NB4 (cell line): Measurements from ENCODE around the gene EIF4G3.

Experiments
- MYC ChIP-seq: IDR thresholded peaks from 2 replicates; pipeline ENCODE4 v1.6.1; 2011; ENCODE audit warnings: low read depth, low read length
- POLR2A ChIP-seq: IDR thresholded peaks from 2 replicates; pipeline ENCODE4 v1.6.1; 2011; ENCODE audit warnings: mild to moderate bottlenecking; ENCODE audit not compliant: insufficient read length; ENCODE audit errors: extremely low read depth
- TF ChIP-seq, protein P1 (sequence below): IDR thresholded peaks from one replicate; pipeline ENCODE4 v1.5.1; 2012; ENCODE audit warnings: low read depth, low read length
- TF ChIP-seq, protein P2 (sequence below): IDR thresholded peaks from 2 replicates; pipeline ENCODE4 v1.6.1; 2011; ENCODE audit warnings: low read depth, low read length

DNA sequence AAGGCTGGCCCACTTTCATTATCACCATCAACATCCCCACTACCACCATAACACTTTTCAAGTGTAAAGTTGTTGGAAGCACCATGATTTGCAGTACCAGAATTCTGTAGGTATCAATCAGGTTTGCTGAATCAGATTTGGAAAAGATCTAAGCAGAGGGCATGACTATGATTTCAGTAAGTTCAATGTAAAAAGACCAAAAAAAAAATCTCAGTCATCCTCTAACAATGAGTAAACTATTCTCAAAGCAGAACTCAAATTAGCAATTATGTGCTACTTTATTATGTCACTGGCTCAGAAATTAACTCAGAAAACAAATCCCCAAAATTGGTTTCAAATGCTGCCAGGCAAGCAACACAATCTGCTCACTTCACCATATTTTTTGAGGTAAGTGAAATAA is 201.7 kb downstream of the EIF4G3 start:
- TF ChIP-seq, protein P1, sequence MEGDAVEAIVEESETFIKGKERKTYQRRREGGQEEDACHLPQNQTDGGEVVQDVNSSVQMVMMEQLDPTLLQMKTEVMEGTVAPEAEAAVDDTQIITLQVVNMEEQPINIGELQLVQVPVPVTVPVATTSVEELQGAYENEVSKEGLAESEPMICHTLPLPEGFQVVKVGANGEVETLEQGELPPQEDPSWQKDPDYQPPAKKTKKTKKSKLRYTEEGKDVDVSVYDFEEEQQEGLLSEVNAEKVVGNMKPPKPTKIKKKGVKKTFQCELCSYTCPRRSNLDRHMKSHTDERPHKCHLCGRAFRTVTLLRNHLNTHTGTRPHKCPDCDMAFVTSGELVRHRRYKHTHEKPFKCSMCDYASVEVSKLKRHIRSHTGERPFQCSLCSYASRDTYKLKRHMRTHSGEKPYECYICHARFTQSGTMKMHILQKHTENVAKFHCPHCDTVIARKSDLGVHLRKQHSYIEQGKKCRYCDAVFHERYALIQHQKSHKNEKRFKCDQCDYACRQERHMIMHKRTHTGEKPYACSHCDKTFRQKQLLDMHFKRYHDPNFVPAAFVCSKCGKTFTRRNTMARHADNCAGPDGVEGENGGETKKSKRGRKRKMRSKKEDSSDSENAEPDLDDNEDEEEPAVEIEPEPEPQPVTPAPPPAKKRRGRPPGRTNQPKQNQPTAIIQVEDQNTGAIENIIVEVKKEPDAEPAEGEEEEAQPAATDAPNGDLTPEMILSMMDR = no peak
- TF ChIP-seq MYC (no peak), POLR2A (no peak)
- TF ChIP-seq, protein P2, sequence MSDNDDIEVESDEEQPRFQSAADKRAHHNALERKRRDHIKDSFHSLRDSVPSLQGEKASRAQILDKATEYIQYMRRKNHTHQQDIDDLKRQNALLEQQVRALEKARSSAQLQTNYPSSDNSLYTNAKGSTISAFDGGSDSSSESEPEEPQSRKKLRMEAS = no peak
